ENCODE data around the gene ADAM12. TPM values are rescaled to one million over a fixed set of nuclear protein-coding genes. Genes with fewer than 3 reads are reported as not detected.

ADAM12 gene
- total RNA-seq, 1 experiment from 2014 or later, result 0.24 TPM

DNA sequence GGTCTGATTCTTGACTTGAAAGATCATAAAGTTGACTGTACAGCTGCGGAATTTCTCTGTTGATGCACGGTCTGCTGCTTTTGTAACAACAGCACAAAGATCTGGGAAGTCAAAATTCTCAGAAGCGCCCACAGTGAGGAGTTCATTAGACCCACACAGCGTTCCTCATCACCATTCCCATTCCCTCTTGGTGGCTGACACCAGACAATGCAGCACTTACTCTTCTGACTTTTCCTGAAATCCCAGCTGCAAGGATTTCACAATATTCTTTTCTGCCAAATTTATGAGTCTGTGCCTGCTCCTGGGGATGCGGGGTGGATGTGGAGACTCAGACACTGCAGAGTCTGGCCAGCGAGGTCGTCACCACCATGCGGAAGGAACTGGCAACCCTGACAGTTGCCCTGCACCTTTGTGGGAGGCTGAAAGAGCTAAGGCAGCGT, 258.0 kb downstream of the ADAM12 start:
- Mint-ChIP-seq H3K4me3 (no peak overlapping the region), H3K9me3 (peaks cover 0 to 7% of the 10 kb centered on the region in 2 experiments; a peak in 1 of 5 replicates), H3K27ac (no peak overlapping the region), H3K27me3 (ENCODE audit: low read depth) (peaks cover 15% of the 10 kb centered on the region), H3K36me3 (ENCODE audit: insufficient read depth in 1 of 3, low read depth in 3 of 3) (peaks cover 0 to 4% (median 1%) of the 10 kb centered on the region in 3 experiments; a peak in 2 of 7 replicates), H3K4me1 (peaks cover 11 to 14% of the 10 kb centered on the region in 2 experiments)
- no peaks in the 10 kb centered on the region for H3K79me1 ChIP-seq (ENCODE audit: insufficient read depth, low read depth, low read length, poor library complexity, severe bottlenecking)
- H3K4ac ChIP-seq (ENCODE audit: low read depth, low read length), result no peak overlapping the region
- H3K9ac ChIP-seq (ENCODE audit: extremely low read depth, insufficient read length, low read length), result no peak overlapping the region
- no peak overlapping the region for H2BK12ac ChIP-seq (ENCODE audit: insufficient read length, low read depth, low read length)
- H2AK5ac ChIP-seq (ENCODE audit: insufficient read length, low read length), result no peak overlapping the region
- no peaks in the 10 kb centered on the region; the same call in 1 of the 2 replicates for H3K4me1 ChIP-seq (ENCODE audit: insufficient read depth, low read length)
- H3K9me3 ChIP-seq (ENCODE audit: control insufficient read depth, low read depth, low read length), result no peaks in the 10 kb centered on the region
- no peak overlapping the region for H3K56ac ChIP-seq (ENCODE audit: insufficient read length, low read depth, low read length)
- no peak overlapping the region for H3K4me2 ChIP-seq (ENCODE audit: insufficient read depth, insufficient read length, low read length)
- H3K27ac ChIP-seq (ENCODE audit: insufficient read length, low read depth, low read length), result no peak overlapping the region
- no peak overlapping the region for H3T11ph ChIP-seq (ENCODE audit: low read length)
- no peak overlapping the region for H3K23ac ChIP-seq (ENCODE audit: insufficient read length, low read depth, low read length)
- H4K20me1 ChIP-seq (ENCODE audit: control insufficient read depth, insufficient read depth, insufficient read length), result no peaks in the 10 kb centered on the region
- no peak overlapping the region for H3K14ac ChIP-seq (ENCODE audit: insufficient read depth, low read length)
- no peaks in the 10 kb centered on the region for H3K27me3 ChIP-seq (ENCODE audit: insufficient read depth, low read length)
- H4K91ac ChIP-seq (ENCODE audit: insufficient read length, low read depth, low read length), result no peak overlapping the region
- no peak overlapping the region for H2BK120ac ChIP-seq (ENCODE audit: low read depth, low read length, poor library complexity, severe bottlenecking)
- no peak overlapping the region for H4K8ac ChIP-seq (replicated peaks; ENCODE audit: insufficient read length, low read depth, low read length)
- no peak overlapping the region for H2BK5ac ChIP-seq (ENCODE audit: insufficient read length, low read length)
- no peak overlapping the region for H2BK20ac ChIP-seq (ENCODE audit: low read depth, low read length, poor library complexity, severe bottlenecking)
- H2AFZ ChIP-seq (ENCODE audit: low read length), result no peak overlapping the region
- no peak overlapping the region for H2BK15ac ChIP-seq (ENCODE audit: low read depth, low read length)
- H3K23me2 ChIP-seq (ENCODE audit: insufficient read length, low read depth, low read length, poor library complexity, severe bottlenecking), result no peaks in the 10 kb centered on the region
- H3K18ac ChIP-seq (ENCODE audit: insufficient read length, low read depth, low read length), result no peak overlapping the region
- no peak for DNase-seq
- no peaks in the 10 kb centered on the region for H3K79me2 ChIP-seq (ENCODE audit: insufficient read depth, low read length)
- no peak overlapping the region for H4K5ac ChIP-seq (ENCODE audit: insufficient read length, low read depth, low read length)
- TF ChIP-seq, protein P1, sequence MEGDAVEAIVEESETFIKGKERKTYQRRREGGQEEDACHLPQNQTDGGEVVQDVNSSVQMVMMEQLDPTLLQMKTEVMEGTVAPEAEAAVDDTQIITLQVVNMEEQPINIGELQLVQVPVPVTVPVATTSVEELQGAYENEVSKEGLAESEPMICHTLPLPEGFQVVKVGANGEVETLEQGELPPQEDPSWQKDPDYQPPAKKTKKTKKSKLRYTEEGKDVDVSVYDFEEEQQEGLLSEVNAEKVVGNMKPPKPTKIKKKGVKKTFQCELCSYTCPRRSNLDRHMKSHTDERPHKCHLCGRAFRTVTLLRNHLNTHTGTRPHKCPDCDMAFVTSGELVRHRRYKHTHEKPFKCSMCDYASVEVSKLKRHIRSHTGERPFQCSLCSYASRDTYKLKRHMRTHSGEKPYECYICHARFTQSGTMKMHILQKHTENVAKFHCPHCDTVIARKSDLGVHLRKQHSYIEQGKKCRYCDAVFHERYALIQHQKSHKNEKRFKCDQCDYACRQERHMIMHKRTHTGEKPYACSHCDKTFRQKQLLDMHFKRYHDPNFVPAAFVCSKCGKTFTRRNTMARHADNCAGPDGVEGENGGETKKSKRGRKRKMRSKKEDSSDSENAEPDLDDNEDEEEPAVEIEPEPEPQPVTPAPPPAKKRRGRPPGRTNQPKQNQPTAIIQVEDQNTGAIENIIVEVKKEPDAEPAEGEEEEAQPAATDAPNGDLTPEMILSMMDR (conservative IDR thresholded peaks at IDR 0.05), result no peak
- WGBS (ENCODE audit: extremely low coverage, insufficient read length, low lambda C conversion rate), result no CpG with 5 or more reads among the region's 9 CpGs

Data from H9 (cell line).